HG03064 (cell line): ENCODE results near the gene ENTPD3.
"Not testable (repeated sequence)": the region's sequence is repeated elsewhere in the genome, so short reads cannot be mapped to it uniquely, and the experiment has no call there.

Experiments
- ATAC-seq: cut with Tn5 transposase; IDR thresholded peaks from one replicate; pipeline ENCODE4 v1.9.1; 2021; ENCODE audit warnings: low read depth; ENCODE audit not compliant: unreplicated experiment

Gene ENTPD3

DNA sequence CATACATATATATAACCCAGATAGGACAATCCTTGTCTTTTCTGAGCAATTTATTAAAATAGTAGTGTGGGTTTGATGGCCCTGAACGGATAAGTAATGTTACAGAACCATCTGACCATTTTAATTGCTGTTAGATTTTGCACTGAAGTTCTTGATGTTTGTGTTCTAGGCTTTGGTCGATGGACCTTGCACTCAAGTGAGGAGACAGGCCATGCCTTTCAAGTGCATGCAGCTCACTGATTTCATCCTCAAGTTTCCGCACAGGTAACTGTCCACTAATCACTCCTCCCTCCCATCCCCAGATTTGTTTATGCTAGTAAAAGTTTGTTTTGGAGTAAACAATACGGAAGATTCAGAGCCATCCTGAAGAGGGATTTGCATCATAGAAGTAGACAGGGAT lies 71.5 kb downstream of the ENTPD3 start:
- no peak for ATAC-seq

DNA sequence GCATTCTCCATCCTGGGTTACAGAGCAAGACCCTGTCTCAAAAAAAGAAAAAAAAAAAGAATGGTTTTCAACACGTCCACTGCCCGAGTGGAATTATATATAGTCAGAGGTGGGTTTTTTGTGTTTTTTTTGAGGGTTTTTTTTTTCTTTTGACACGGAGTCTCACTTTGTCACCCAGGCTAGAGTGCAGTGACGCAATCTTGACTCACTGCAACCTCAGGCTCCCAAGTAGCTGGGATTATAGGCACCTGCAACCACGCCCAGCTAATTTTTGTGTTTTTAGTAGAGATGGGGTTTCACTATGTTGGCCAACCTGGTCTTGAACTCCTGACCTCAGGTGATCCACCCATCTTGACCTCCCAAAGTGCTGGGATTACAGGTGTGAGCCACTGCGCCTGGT lies 73.5 kb downstream of the ENTPD3 start:
- ATAC-seq, result not testable (repeated sequence)

DNA sequence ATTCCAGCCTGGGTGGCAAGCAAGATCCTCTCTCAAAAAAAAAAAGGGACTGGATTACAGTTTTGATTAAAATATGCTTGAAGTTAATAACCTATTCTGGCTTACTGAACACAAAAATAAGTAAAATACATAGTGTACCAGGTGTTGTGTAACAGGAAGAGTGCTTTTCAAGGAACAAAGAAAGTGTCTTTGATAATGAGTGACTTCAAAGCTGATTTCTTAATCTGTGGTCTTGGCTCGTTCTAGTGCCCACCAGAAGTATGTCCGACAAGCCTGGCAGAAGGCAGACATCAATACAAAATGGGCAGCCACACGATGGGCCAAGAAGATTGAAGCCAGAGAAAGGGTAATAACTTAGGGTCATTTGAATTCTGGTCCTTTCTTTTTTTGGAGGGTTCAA lies 74.2 kb downstream of the ENTPD3 start:
- no peak for ATAC-seq

DNA sequence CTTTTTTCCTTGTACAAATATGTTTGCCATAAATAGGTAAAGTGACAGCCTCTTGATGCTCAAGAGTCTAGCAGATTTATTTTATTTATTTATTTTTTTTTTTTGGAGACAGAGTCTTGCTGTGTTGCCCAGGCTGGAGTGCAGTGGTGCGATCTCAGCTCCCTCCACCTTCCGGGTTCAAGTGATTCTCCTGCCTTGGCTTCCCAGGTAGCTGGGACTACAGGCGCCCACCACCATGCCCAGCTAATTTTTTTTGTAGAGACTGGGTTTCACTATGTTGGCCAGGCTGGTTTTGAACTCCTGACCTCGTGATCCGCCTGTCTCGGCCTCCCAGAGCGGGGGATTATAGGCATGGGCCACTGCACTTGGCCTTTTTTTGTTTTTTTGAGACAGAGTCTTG lies 75.9 kb downstream of the ENTPD3 start:
- not testable (repeated sequence) for ATAC-seq

DNA sequence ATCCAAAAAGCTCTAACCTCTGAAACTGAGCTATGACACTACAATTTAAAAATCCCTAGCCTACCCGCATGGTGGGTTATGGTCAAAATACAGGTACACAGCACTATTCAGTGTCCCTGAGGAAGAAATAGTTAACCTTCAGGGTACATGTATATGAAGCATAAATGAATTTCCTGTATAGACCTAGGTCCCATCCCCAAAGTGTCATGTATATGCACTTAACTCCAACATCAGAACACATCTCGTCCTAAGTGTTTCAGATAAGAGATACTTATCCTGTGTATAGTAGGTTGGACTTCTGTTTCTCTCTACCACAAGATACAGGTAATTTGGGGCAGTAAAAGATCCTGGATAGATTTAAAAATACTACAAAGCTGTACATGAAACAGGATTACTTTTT lies 76.6 kb downstream of the ENTPD3 start:
- ATAC-seq, result no peak

DNA sequence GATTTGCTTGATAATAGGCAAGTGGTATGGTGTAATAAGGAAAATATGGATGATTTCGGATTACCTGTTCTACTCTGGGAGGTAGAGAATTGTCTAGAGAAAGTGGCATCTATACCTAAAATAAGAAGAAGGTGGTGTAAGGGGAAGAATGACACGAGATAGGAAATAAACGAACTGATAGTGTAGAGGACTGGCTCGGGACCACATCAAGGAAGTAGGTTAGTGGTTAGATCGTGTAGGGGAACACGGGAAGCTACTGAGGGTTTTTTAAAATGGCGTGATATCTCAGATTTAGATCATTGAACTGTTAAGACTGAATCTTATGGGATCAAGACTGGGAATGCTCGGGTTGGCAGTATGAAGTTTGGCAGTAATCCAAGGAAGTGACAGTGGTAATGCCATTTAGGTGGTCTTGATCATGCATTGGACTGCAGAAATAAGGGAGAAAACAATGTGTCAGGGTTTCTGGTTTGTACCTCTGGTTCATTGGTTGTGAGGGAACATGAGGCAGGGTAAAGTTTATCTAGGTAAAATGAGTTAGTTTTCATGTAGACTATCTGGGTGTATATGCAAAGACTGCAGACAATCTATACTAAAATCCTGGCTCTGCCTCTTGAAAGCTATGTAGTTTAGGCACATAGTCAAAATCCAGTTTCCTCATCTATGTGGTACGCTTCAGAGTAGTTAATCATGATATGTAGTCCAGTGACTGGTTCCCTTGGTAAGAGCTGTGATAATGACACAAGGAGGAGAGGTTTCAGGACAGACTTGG lies 77.5 kb downstream of the ENTPD3 start:
- no peak for ATAC-seq

DNA sequence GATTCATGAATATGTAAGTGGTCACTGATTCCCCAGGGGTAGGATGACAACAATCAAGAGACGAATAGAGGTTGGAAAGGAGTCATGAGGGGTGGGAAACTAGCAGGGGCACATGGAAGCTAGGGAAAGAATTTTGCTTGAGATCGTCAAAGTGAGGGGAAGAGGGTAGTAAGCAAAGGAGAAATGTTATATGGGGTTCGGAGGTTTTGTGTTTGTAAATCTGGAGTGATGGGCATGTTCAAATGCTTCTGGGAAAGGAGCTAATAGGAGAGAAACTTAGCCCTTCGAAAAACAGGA lies 78.1 kb downstream of the ENTPD3 start:
- ATAC-seq, result no peak

DNA sequence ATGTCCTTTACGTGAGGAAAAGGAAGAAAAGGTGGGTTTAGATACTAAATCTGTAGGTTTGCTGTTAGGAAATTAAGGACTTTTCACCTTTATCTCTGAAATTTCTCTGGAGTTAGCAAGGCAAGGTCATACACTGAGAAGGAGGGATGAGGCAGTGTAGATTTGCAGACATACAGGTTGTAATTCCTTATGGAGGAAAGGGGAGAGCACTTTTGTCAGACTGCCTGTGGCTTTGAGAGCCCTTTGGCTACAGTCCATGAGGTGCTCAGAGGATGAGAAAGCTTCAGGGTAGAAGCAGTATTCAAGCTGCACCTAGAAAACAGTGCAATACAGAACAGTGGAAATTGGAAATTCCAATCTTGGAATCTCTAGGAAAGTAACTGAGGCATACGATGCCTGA lies 78.5 kb downstream of the ENTPD3 start:
- ATAC-seq, result no peak

DNA sequence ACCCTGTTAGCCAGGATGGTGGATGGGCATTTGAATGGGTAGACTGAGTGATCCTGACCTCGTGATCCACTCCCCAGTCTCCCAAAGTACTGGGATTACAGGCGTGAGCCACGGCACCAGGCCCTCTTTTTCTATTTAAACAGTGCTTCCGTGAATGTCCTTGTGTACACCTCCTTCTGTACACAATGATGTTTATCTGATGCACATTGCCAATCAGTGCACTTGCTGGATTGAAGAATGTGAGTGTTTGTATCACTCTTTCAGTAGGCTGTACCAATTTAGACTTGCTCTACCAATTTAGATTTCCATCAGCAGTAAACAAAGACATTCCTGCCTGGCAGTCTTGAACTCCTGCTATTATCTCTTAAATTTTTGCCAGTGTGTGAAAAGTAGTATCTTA lies 81.0 kb downstream of the ENTPD3 start:
- no peak for ATAC-seq

DNA sequence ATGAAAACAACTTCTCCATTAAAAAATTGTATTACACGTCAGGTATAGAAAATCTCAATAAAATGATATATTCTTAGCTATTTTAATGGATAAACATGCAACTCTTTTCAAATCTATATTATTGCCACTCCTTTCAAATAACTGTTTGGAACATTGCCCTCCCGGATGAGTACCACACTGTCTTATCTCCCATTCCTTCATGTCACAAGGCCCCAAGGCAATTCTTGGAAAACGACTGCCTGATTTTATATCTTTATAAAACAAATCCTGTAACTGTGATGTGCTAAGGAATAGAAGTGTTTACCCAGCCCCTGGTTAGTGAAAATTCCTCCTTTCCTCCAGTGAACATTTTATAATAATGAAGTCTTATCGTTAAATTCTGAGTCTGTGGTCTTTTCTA lies 83.7 kb downstream of the ENTPD3 start:
- no peak for ATAC-seq

DNA sequence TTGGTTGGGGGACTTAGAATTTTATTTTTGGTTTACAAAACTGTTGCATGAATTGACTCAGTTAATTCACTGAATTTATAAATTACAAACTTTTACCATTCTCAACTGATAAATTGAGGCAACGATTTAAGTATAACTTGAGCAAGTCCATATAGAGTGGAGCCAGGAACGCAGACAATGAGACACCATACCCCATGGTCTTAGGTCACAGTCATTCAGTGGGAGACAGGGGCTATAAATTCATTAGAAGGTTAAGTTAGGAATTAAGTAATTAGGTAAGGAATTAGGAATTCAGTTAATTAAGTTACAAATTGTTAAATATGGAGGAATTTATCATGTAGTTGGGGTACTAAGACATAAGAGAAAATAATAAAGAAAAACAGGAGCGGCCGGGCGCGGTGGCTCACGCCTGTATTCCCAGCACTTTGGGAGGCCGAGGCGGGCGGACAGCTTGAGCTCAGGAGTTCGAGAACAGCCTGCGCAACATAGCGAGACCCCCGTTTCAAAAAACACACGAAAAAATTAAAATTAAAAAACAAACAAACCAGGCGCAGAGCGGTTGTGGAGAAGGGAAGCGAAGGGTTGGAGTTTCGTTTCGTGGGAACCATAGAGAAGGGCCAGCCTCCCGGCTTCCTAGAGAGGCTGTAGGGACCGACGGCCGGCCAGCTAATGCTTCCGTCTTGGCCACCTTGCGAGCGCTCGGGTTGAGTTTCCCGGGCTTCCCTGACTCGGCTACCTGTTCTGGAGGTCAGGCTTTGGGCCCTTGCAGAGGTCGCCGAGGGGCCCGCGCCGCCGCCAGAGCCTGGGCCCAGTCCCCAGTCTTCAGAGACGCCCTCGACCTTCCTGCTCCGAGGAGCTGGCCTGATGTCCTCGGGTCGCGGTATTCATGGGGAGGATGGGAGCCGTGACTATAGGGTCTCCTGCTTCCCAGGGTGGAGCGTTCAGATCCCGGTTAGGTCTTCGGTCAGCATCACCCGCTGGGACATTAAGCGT lies 89.8 kb downstream of the ENTPD3 start, which contains the start of gene ZNF619:
Gene ZNF619 (plus strand): TSS at position 645 of the 993 bp plus-strand sequence. CDS start 858 bp downstream, outside the sequence.
- ATAC-seq, result no peak

DNA sequence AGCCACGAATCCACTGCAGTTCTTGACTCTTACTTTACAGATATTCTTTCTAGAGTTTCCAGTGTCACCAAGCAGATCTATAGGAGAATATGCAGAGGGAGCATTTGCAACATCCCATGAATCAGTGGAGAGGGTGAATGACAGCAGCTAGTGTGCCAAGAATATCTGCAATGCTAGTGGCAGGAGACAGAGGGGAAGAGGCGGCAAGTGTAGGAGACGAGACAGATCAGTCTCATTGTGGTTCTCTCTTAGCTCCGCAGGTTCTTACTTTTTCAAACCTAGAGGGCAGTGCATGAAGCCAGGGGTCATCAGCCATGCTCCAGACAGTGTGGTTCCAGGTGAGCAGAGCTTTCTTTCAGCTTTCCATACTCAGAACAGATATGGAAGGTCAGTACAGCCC lies 90.7 kb downstream of the ENTPD3 start:
- ATAC-seq, result no peak
